ENCODE data around the gene ARFGEF3. TPM values are rescaled to one million over a fixed set of nuclear protein-coding genes. Genes with fewer than 3 reads are reported as not detected.

ARFGEF3 gene
- total and polyA plus RNA-seq, 2 experiments from 2014 or later: 5.8 to 24.6 TPM

DNA sequence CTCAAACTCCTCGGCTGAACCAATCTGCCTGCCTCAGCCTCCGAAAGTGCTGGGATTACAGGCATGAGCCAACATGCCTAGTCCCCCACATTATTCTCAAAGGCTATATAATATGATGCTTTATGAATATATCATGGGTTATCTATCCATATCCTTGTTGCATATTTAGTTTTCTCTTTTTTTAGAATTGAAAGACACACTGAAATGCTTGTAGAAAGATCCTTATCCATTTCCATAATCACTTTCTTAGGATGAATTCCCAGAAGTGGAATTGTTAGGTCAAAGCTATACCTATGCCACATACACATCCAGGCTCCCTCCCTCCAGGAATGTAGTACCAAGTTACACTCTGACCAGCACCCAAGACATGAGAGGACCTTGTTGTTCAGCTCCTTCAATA lies 2.5 kb upstream of the ARFGEF3 start:
- H3K4me1 ChIP-seq (ENCODE audit: insufficient read depth): peaks cover 25% of the 10 kb centered on the region
- no peak overlapping the region for H3K27ac ChIP-seq (ENCODE audit: low read depth)
- H3F3A ChIP-seq (replicated peaks; ENCODE audit: low read depth): no peaks in the 10 kb centered on the region
- H2AFZ ChIP-seq: no peak overlapping the region
- H4K20me1 ChIP-seq (replicated peaks; ENCODE audit: insufficient read depth): no peaks in the 10 kb centered on the region
- Mint-ChIP-seq H3K4me1 (peaks cover 29% of the 10 kb centered on the region), H3K27ac (no peak overlapping the region), H3K9me3 (no peaks in the 10 kb centered on the region), H3K36me3 (ENCODE audit: low read depth) (no peaks in the 10 kb centered on the region), H3K27me3 (ENCODE audit: insufficient read depth, low read depth, poor library complexity) (peaks cover 19% of the 10 kb centered on the region), H3K4me3 (no peak overlapping the region)
- no peaks in the 10 kb centered on the region for H3K9me2 ChIP-seq (ENCODE audit: insufficient read depth)
- TF ChIP-seq POLR2AphosphoS5 (IDR thresholded peaks at IDR 0.05; ENCODE audit: low read depth) (no peak), STAT1 (IDR thresholded peaks at IDR 0.05; ENCODE audit: unreplicated experiment) (no peak), CREB1 (CRISPR knock-in tag; IDR thresholded peaks at IDR 0.05; ENCODE audit: low read depth) (no peak), JUNB (IDR thresholded peaks at IDR 0.05; ENCODE audit: unreplicated experiment) (no peak)
- TF ChIP-seq, protein P1, sequence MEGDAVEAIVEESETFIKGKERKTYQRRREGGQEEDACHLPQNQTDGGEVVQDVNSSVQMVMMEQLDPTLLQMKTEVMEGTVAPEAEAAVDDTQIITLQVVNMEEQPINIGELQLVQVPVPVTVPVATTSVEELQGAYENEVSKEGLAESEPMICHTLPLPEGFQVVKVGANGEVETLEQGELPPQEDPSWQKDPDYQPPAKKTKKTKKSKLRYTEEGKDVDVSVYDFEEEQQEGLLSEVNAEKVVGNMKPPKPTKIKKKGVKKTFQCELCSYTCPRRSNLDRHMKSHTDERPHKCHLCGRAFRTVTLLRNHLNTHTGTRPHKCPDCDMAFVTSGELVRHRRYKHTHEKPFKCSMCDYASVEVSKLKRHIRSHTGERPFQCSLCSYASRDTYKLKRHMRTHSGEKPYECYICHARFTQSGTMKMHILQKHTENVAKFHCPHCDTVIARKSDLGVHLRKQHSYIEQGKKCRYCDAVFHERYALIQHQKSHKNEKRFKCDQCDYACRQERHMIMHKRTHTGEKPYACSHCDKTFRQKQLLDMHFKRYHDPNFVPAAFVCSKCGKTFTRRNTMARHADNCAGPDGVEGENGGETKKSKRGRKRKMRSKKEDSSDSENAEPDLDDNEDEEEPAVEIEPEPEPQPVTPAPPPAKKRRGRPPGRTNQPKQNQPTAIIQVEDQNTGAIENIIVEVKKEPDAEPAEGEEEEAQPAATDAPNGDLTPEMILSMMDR (conservative IDR thresholded peaks at IDR 0.05; ENCODE audit: low read depth in 2 of 2): no peak
- no peak overlapping the region for H3K4me3 ChIP-seq
- ATAC-seq (no peak), DNase-seq (ENCODE audit: low spot score) (no peak)
- no peaks in the 10 kb centered on the region for H3K36me3 ChIP-seq (ENCODE audit: insufficient read depth)
- H3K4me2 ChIP-seq: no peak overlapping the region
- H3K79me2 ChIP-seq (replicated peaks; ENCODE audit: insufficient read depth): 0 out of 2 replicates have a peak, but pooled peaks cover 13% of the 10 kb centered on the region
- peaks cover 32% of the 10 kb centered on the region for H3K27me3 ChIP-seq (ENCODE audit: insufficient read depth)

DNA sequence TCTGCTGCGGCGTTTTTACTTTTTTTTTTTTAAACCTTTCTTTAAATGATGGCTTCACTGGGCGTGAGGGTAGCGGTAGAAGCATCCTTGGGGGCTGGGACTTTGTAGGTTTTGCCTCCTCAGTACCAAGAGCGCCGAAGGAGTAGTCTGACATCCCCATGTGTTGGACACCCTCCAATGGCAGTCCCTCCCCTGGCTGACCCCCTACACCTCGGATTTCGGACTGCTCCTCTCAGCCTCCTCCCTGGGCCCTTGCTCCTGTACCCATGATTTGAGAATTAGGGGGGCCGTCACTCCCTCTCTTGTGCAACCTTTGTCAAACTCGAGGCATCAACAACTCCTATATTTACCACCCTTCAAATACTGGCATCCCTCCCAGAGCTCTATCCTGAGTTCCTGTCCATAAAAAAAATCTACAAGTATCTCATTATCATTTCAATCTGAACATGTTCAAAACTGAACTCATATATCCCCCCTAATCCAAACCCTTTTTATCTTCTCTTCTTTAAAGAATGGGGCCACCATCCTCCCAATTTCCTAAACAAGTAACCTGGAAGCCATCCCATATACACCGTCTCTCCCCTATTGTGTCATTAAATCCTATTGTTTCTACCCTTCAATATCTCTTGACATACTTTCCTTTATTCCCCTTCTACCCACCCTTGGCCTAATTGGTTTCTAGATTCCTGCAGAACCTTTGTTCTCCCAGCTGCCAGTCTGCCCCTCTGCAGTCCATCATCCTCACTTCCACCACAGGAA lies 1.2 kb upstream of the ARFGEF3 start:
- Histone ChIP-seq H3K4me1 (ENCODE audit: insufficient read depth) (peaks cover 26% of the 10 kb centered on the region), H3K9me2 (ENCODE audit: insufficient read depth) (no peaks in the 10 kb centered on the region), H3K4me3 (peak overlapping the region; percentile 90), H3K4me2 (peak overlapping the region; percentile 81), H3K27ac (ENCODE audit: low read depth) (no peak overlapping the region), H4K20me1 (replicated peaks; ENCODE audit: insufficient read depth) (no peaks in the 10 kb centered on the region), H3F3A (replicated peaks; ENCODE audit: low read depth) (no peaks in the 10 kb centered on the region), H3K27me3 (ENCODE audit: insufficient read depth) (peaks cover 32% of the 10 kb centered on the region), H2AFZ (peak overlapping the region; percentile 91), H3K36me3 (ENCODE audit: insufficient read depth) (no peaks in the 10 kb centered on the region), H3K79me2 (replicated peaks; ENCODE audit: insufficient read depth) (0 out of 2 replicates have a peak, but pooled peaks cover 16% of the 10 kb centered on the region)
- H3K4me3 Mint-ChIP-seq: peak overlapping the region; percentile 78
- no peaks in the 10 kb centered on the region for H3K36me3 Mint-ChIP-seq (ENCODE audit: low read depth)
- no peaks in the 10 kb centered on the region for H3K9me3 Mint-ChIP-seq
- peaks cover 19% of the 10 kb centered on the region for H3K27me3 Mint-ChIP-seq (ENCODE audit: insufficient read depth, low read depth, poor library complexity)
- no peak overlapping the region for H3K27ac Mint-ChIP-seq
- ATAC-seq: no peak
- peaks cover 30% of the 10 kb centered on the region for H3K4me1 Mint-ChIP-seq
- no peak for DNase-seq (ENCODE audit: low spot score)
- no peak for TF ChIP-seq NANOG (IDR thresholded peaks at IDR 0.05; ENCODE audit: borderline replicate concordance)
- no peak for TF ChIP-seq CREB1 (CRISPR knock-in tag; IDR thresholded peaks at IDR 0.05; ENCODE audit: low read depth)
- no peak for TF ChIP-seq JUNB (IDR thresholded peaks at IDR 0.05; ENCODE audit: unreplicated experiment)
- TF ChIP-seq, protein P2, sequence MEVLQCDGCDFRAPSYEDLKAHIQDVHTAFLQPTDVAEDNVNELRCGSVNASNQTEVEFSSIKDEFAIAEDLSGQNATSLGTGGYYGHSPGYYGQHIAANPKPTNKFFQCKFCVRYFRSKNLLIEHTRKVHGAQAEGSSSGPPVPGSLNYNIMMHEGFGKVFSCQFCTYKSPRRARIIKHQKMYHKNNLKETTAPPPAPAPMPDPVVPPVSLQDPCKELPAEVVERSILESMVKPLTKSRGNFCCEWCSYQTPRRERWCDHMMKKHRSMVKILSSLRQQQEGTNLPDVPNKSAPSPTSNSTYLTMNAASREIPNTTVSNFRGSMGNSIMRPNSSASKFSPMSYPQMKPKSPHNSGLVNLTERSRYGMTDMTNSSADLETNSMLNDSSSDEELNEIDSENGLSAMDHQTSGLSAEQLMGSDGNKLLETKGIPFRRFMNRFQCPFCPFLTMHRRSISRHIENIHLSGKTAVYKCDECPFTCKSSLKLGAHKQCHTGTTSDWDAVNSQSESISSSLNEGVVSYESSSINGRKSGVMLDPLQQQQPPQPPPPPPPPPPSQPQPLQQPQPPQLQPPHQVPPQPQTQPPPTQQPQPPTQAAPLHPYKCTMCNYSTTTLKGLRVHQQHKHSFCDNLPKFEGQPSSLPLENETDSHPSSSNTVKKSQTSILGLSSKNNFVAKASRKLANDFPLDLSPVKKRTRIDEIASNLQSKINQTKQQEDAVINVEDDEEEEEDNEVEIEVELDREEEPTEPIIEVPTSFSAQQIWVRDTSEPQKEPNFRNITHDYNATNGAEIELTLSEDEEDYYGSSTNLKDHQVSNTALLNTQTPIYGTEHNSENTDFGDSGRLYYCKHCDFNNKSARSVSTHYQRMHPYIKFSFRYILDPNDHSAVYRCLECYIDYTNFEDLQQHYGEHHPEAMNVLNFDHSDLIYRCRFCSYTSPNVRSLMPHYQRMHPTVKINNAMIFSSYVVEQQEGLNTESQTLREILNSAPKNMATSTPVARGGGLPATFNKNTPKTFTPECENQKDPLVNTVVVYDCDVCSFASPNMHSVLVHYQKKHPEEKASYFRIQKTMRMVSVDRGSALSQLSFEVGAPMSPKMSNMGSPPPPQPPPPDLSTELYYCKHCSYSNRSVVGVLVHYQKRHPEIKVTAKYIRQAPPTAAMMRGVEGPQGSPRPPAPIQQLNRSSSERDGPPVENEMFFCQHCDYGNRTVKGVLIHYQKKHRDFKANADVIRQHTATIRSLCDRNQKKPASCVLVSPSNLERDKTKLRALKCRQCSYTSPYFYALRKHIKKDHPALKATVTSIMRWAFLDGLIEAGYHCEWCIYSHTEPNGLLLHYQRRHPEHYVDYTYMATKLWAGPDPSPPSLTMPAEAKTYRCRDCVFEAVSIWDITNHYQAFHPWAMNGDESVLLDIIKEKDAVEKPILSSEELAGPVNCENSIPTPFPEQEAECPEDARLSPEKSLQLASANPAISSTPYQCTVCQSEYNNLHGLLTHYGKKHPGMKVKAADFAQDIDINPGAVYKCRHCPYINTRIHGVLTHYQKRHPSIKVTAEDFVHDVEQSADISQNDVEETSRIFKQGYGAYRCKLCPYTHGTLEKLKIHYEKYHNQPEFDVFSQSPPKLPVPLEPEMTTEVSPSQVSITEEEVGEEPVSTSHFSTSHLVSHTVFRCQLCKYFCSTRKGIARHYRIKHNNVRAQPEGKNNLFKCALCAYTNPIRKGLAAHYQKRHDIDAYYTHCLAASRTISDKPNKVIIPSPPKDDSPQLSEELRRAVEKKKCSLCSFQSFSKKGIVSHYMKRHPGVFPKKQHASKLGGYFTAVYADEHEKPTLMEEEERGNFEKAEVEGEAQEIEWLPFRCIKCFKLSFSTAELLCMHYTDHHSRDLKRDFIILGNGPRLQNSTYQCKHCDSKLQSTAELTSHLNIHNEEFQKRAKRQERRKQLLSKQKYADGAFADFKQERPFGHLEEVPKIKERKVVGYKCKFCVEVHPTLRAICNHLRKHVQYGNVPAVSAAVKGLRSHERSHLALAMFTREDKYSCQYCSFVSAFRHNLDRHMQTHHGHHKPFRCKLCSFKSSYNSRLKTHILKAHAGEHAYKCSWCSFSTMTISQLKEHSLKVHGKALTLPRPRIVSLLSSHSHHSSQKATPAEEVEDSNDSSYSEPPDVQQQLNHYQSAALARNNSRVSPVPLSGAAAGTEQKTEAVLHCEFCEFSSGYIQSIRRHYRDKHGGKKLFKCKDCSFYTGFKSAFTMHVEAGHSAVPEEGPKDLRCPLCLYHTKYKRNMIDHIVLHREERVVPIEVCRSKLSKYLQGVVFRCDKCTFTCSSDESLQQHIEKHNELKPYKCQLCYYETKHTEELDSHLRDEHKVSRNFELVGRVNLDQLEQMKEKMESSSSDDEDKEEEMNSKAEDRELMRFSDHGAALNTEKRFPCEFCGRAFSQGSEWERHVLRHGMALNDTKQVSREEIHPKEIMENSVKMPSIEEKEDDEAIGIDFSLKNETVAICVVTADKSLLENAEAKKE (CRISPR knock-in tag; IDR thresholded peaks at IDR 0.05): no peak
- TF ChIP-seq EZH2 (IDR thresholded peaks at IDR 0.05; ENCODE audit: low read depth, unreplicated experiment): no peak
- no peak for TF ChIP-seq ZNF331 (CRISPR knock-in tag; IDR thresholded peaks at IDR 0.05; ENCODE audit: low read depth)
